ENCODE data around the gene ID3. TPM values are rescaled to one million over a fixed set of nuclear protein-coding genes. Genes with fewer than 3 reads are reported as not detected.

Gene ID3
- total RNA-seq, 1 donor from 2014 or later: 205 TPM

GRCh38 chr1:23593042-23593521 is 33.8 kb upstream of the ID3 start:
- no peak for DNase-seq
- POLR2A ChIA-PET: interaction anchor here (1.6 to 20.5 kb wide), 12 partner anchors 8 to 49 kb away, joined by 7 to 1151 read pairs (median 34); partner anchors contain the start of gene ID3
- intact Hi-C loops (cut with micrococcal nuclease): no loop called here
- no peak for ATAC-seq (ENCODE audit: low read depth)
- H3K4me3 Mint-ChIP-seq: peak overlapping the region; percentile 49
- H3K27me3 Mint-ChIP-seq: no peaks in the 10 kb centered on the region
- peak overlapping the region; percentile 89 for H3K27ac Mint-ChIP-seq
- H3K36me3 Mint-ChIP-seq (ENCODE audit: low read depth): no peaks in the 10 kb centered on the region
- peaks cover 97% of the 10 kb centered on the region for H3K4me1 Mint-ChIP-seq
- CTCF ChIA-PET: interaction anchor here (1.0 to 5.7 kb wide), 7 partner anchors 17 to 61 kb away, joined by 3 to 46 read pairs (median 7); partner anchors contain the start of gene ID3
- H3K9me3 Mint-ChIP-seq: no peaks in the 10 kb centered on the region
- TF ChIP-seq, protein P1, sequence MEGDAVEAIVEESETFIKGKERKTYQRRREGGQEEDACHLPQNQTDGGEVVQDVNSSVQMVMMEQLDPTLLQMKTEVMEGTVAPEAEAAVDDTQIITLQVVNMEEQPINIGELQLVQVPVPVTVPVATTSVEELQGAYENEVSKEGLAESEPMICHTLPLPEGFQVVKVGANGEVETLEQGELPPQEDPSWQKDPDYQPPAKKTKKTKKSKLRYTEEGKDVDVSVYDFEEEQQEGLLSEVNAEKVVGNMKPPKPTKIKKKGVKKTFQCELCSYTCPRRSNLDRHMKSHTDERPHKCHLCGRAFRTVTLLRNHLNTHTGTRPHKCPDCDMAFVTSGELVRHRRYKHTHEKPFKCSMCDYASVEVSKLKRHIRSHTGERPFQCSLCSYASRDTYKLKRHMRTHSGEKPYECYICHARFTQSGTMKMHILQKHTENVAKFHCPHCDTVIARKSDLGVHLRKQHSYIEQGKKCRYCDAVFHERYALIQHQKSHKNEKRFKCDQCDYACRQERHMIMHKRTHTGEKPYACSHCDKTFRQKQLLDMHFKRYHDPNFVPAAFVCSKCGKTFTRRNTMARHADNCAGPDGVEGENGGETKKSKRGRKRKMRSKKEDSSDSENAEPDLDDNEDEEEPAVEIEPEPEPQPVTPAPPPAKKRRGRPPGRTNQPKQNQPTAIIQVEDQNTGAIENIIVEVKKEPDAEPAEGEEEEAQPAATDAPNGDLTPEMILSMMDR (IDR thresholded peaks at IDR 0.05): no peak

GRCh38 chr1:23592209-23592892 is 33.0 kb upstream of the ID3 start:
- no peaks in the 10 kb centered on the region for H3K36me3 Mint-ChIP-seq (ENCODE audit: low read depth)
- CTCF ChIA-PET: interaction anchor here (0.6 to 5.7 kb wide), 11 partner anchors 10 to 95 kb away, joined by 3 to 46 read pairs (median 7); partner anchors contain the start of gene ID3
- H3K9me3 Mint-ChIP-seq: no peaks in the 10 kb centered on the region
- intact Hi-C loops (cut with micrococcal nuclease): no loop called here
- no peak for DNase-seq
- TF ChIP-seq, protein P1 (IDR thresholded peaks at IDR 0.05): no peak
- POLR2A ChIA-PET: interaction anchor here (1.0 to 20.5 kb wide), 16 partner anchors 9 to 248 kb away, joined by 4 to 1151 read pairs (median 16); partner anchors contain the start of genes HNRNPR, ID3 and PITHD1
- peaks cover 94% of the 10 kb centered on the region for H3K4me1 Mint-ChIP-seq
- peak overlapping the region; percentile 74 for H3K4me3 Mint-ChIP-seq
- no peak for ATAC-seq (ENCODE audit: low read depth)
- peak overlapping the region; percentile 89 for H3K27ac Mint-ChIP-seq
- H3K27me3 Mint-ChIP-seq: no peaks in the 10 kb centered on the region

DNA sequence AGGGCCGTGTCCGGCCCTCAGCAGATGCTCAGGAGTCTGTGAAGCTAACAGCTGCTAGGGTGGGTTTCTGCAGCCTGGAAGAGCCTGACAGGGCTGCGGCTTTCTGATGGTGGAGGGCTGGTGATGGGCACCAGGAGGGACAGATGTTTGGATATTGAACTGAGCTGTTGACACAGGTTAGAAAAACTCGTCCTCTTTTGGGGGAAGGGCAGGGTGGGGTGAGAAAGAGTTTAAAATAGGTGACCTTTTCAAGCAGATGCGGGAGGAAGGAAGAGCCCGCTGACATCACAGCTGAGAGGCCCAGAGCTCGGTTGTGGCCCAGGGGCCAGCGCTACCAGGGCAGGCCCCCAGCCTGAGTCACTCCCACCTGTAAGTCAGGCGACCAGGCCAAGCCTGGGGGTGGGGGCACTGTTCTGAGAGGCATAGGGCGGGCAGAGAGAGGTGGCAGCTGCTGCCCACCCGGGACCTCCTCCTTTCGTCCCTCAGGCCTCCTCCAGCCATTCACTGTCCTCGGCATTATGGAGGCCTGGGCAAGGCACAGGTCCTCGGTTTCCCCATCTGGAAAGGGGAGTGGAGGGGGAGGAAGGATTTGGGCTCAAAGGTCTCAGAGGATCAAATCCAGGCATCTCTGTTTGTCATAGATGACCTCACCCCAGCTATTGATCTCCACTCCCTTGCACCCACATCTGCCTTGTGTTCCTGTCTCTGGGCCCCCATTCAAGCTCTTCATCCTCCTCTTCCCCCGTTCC is 32.3 kb upstream of the ID3 start:
- Mint-ChIP-seq H3K27me3 (no peaks in the 10 kb centered on the region), H3K9me3 (no peaks in the 10 kb centered on the region), H3K36me3 (ENCODE audit: low read depth) (no peaks in the 10 kb centered on the region), H3K4me3 (peak overlapping the region; percentile 74), H3K27ac (peak overlapping the region; percentile 89), H3K4me1 (peaks cover 87% of the 10 kb centered on the region)
- ATAC-seq (ENCODE audit: low read depth): peak; percentile 80
- POLR2A ChIA-PET: interaction anchor here (0.6 to 20.5 kb wide), 19 partner anchors 10 to 319 kb away, joined by 3 to 1151 read pairs (median 8); partner anchors contain the start of genes HNRNPR, ID3 and PITHD1
- DNase-seq: peak; percentile 67
- CTCF ChIA-PET: interaction anchor here (0.6 to 5.7 kb wide), 16 partner anchors 11 to 95 kb away, joined by 3 to 46 read pairs (median 5); partner anchors contain the start of gene ID3
- TF ChIP-seq, protein P1 (IDR thresholded peaks at IDR 0.05): no peak
- intact Hi-C loops (cut with micrococcal nuclease): loop anchor here (1.0 kb wide), 4 partner anchors 14 to 44 kb away; partner anchors contain the start of gene ID3

DNA sequence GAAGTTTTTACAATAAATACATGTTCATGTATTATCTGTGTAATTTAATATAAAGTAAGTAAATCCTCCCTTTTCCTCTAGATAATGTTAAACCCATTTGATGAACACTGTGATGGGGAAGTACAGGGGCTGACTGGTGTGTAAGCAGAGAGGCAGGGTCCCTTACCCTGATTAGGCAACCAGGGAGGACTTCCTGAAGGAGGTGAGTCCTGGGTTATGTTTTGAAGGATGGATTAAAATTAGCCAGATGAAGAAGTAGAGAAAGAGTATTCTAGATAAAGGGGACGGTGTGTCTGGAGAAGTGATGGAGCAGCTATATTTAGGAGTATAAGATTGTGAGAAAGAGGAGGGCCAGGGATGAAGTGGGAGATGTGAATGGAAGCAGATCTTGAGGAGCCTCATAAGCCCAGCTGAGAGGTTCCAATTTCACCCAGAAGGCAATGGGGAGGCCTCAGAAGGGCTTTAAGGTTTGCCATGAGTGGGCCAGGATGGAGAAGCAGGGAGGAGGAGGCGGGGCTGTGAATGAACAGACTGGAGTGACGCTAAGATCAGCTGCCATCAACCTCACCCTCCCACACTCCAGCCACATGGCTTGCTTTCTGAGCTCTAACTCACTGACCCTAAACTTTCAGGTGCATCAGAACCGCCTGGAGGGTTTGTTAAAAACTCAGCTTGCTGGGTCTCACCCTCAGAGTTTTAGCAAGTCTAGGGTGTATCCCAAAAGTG is 30.9 kb upstream of the ID3 start:
- Mint-ChIP-seq H3K36me3 (ENCODE audit: low read depth) (no peaks in the 10 kb centered on the region), H3K9me3 (no peaks in the 10 kb centered on the region), H3K4me3 (peak overlapping the region; percentile 74), H3K27ac (peak overlapping the region; percentile 89), H3K4me1 (peaks cover 76% of the 10 kb centered on the region), H3K27me3 (no peaks in the 10 kb centered on the region)
- CTCF ChIA-PET: interaction anchor here (0.6 to 5.7 kb wide), 10 partner anchors 14 to 182 kb away, joined by 3 to 46 read pairs (median 8); no protein-coding TSS in a partner anchor
- TF ChIP-seq, protein P1 (IDR thresholded peaks at IDR 0.05): no peak
- DNase-seq (no peak), ATAC-seq (ENCODE audit: low read depth) (peak; percentile 8)
- intact Hi-C loops (cut with micrococcal nuclease): no loop called here
- POLR2A ChIA-PET: interaction anchor here (0.5 to 20.5 kb wide), 12 partner anchors 11 to 132 kb away, joined by 3 to 1151 read pairs (median 20); partner anchors contain the start of genes ID3 and RPL11

All from activated B cell treated with CpG ODN at 0.5 μM for 24 hours (primary cell).